GM10266 (cell line): Measurements from ENCODE around the gene PRDM5.

Experiments
- DNase-seq: peaks from one replicate; pipeline ENCODE4 v3.0.0; 2012; ENCODE audit errors: extremely low spot score
- TF ChIP-seq, protein P1 (sequence below): IDR thresholded peaks from 2 replicates; pipeline ENCODE4 v1.5.1; 2012; ENCODE audit warnings: mild to moderate bottlenecking, low read depth; ENCODE audit not compliant: control insufficient read depth, insufficient read depth; ENCODE audit errors: missing control alignments

PRDM5 gene

GRCh38 chr4:120923207-120923522 is 639 bp upstream of the PRDM5 start:
- no peak for DNase-seq

GRCh38 chr4:120921456-120922380 is 808 bp downstream of the PRDM5 start:
- TF ChIP-seq, protein P1, sequence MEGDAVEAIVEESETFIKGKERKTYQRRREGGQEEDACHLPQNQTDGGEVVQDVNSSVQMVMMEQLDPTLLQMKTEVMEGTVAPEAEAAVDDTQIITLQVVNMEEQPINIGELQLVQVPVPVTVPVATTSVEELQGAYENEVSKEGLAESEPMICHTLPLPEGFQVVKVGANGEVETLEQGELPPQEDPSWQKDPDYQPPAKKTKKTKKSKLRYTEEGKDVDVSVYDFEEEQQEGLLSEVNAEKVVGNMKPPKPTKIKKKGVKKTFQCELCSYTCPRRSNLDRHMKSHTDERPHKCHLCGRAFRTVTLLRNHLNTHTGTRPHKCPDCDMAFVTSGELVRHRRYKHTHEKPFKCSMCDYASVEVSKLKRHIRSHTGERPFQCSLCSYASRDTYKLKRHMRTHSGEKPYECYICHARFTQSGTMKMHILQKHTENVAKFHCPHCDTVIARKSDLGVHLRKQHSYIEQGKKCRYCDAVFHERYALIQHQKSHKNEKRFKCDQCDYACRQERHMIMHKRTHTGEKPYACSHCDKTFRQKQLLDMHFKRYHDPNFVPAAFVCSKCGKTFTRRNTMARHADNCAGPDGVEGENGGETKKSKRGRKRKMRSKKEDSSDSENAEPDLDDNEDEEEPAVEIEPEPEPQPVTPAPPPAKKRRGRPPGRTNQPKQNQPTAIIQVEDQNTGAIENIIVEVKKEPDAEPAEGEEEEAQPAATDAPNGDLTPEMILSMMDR: no peak
- DNase-seq: no peak

More at GRCh38 chr4:120923207-120923522, 639 bp upstream of the PRDM5 start:
- TF ChIP-seq, protein P1: no peak

GRCh38 chr4:120920666-120921065 is 1.9 kb downstream of the PRDM5 start:
- TF ChIP-seq, protein P1: no peak

DNA sequence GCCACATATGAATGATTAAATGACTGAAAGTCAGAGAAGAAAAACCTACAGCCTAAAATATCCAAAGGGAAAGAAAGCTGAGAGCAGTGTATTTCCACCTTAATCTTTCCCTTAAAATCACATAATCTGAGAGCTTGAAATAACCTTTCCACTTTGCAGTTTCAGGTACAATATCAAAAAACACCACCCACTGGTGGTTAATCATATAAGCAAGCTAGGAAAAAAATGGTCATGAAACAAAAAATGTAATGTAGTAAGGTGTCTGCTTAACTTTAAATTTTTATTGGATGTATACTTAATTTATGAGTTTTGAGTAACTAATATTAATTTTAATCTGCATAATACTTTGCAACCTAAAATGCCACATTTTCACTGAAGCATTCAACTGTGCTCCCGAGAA is 3.2 kb downstream of the PRDM5 start:
- DNase-seq: no peak
- TF ChIP-seq, protein P1: no peak

More at GRCh38 chr4:120920666-120921065, 1.9 kb downstream of the PRDM5 start:
- DNase-seq: no peak

GRCh38 chr4:120918788-120919187 is 3.7 kb downstream of the PRDM5 start:
- DNase-seq: no peak
- TF ChIP-seq, protein P1: no peak

DNA sequence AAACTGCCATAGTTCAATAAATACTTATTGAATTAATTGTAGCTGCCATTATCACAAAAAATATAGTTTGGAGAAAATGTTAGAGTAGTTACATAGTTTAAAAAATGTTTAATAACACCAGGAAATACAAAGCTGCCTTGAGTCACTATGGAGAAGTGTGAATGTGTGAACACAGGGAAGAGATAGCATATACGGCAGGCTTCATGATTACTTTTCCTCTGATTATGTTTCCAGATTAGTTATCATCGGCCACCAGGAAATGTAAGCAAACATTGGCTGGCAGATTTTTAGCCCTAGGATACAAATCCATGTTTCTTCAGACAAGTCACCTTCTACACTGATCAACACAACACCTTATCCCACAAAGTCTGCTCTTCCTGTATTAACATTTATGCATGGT is 4.4 kb downstream of the PRDM5 start:
- DNase-seq: no peak
- TF ChIP-seq, protein P1: no peak

DNA sequence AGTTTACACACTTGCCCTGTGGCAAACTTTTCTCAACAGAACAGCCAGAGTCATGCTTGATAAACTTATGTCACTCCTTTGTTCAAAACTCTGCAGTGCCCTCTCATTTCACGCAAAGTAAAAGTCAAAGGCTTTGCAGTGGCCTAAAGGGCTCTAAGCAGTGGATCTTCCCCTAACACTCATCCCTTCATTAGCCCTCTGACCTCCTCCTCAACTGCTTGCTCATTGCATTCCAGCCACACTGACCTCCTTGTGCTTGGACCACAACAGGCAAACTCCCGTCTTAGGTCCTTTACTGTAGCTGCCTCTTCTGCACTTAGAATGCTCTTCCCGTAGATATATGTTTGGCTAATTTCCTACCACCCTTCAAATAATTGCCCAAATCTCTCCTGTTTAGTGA is 5.6 kb downstream of the PRDM5 start:
- DNase-seq: no peak
- TF ChIP-seq, protein P1: no peak
